Fibroblast of lung (primary cell): Measurements from ENCODE around the gene CLIP4. TPM values are rescaled to one million over a fixed set of nuclear protein-coding genes. Genes with fewer than 3 reads are reported as not detected.
A peak's percentile ranks its signal among the peaks of the same experiment; 100 is the strongest.

Experiments used
- DNase-seq, 2 donors: peaks; one replicate each; pipeline versions ENCODE4 v3.0.0 to v3.0.0-alpha.2; 2010; ENCODE audit warnings: low read depth in 2 of 2
- H2AFZ ChIP-seq: 2 replicates; pipeline ENCODE4 v1.5.1; 2012; ENCODE audit warnings: low read length, control low read depth, inconsistent platforms
- H3K27ac ChIP-seq: 2 replicates; pipeline ENCODE4 v1.5.1; 2011; ENCODE audit warnings: low read length, control low read depth; ENCODE audit not compliant: insufficient read depth
- H3K27me3 ChIP-seq: 2 replicates; pipeline ENCODE4 v1.5.1; 2011; ENCODE audit warnings: mild to moderate bottlenecking, low read length; ENCODE audit not compliant: control insufficient read depth, insufficient read depth
- H3K36me3 ChIP-seq: 2 replicates; pipeline ENCODE4 v1.5.1; 2011; ENCODE audit warnings: low read length; ENCODE audit not compliant: control insufficient read depth, insufficient read depth
- H3K4me1 ChIP-seq: 2 replicates; pipeline ENCODE4 v1.5.1; 2011; ENCODE audit warnings: low read length; ENCODE audit not compliant: control insufficient read depth, insufficient read depth; ENCODE audit errors: extremely low read depth
- H3K4me2 ChIP-seq: 2 replicates; pipeline ENCODE4 v1.5.1; 2011; ENCODE audit warnings: low read length, control low read depth; ENCODE audit not compliant: insufficient read depth; ENCODE audit errors: extremely low read depth
- H3K4me3 ChIP-seq, 4 experiments: fragments of 200-600 bp in 1 of 4; sonication (generic) in 1 of 4; replicated peaks in 1 of 4; 2 replicates each; pipeline ENCODE4 v1.5.1; 2011 to 2016; ENCODE audit warnings: low read length in 4 of 4, low read depth in 3 of 4, mild to moderate bottlenecking in 3 of 4, control low read depth in 2 of 4, inconsistent platforms in 1 of 4, mixed read lengths in 1 of 4; ENCODE audit not compliant: insufficient read depth in 1 of 4; ENCODE audit errors: control extremely low read depth in 1 of 4
- H3K79me2 ChIP-seq: 2 replicates; pipeline ENCODE4 v1.5.1; 2012; ENCODE audit warnings: mild to moderate bottlenecking, low read length, inconsistent platforms; ENCODE audit not compliant: control insufficient read depth, insufficient read depth
- H3K9ac ChIP-seq: 2 replicates; pipeline ENCODE4 v1.5.1; 2011; ENCODE audit warnings: mild to moderate bottlenecking, low read length, control low read depth; ENCODE audit not compliant: insufficient read depth
- H3K9me3 ChIP-seq: 2 replicates; pipeline ENCODE4 v1.5.1; 2012; ENCODE audit warnings: low read depth, low read length; ENCODE audit not compliant: control insufficient read depth, insufficient read depth
- H4K20me1 ChIP-seq: 2 replicates; pipeline ENCODE4 v1.5.1; 2011; ENCODE audit warnings: low read length; ENCODE audit not compliant: control insufficient read depth, insufficient read depth; ENCODE audit errors: extremely low read depth
- CTCF ChIP-seq, 2 donors: IDR thresholded peaks in 1 of 2; conservative IDR thresholded peaks in 1 of 2; 1 replicate in 1 of 2; 2 replicates in 1 of 2; pipeline ENCODE4 v1.5.1; 2011 to 2012; ENCODE audit warnings: low read length in 2 of 2, control low read depth in 1 of 2, inconsistent platforms in 1 of 2, low read depth in 1 of 2, mild to moderate bottlenecking in 1 of 2
- EZH2 ChIP-seq: IDR thresholded peaks from 2 replicates; pipeline ENCODE4 v1.5.1; 2012; ENCODE audit warnings: low read length, control low read depth, mild to moderate bottlenecking; ENCODE audit errors: missing control alignments
- polyA plus RNA-seq, 2 donors: library from polyadenylated mRNA; depleted of rRNA in 1 of 2; stranded (reverse) in 1 of 2; unstranded in 1 of 2; fragments of >200 nt; gene quantifications; 2 replicates each; pipeline ENCODE4 v1.2.1, GENCODE V29; 2011 to 2012; ENCODE audit warnings: missing spikeins in 1 of 2
- total RNA-seq: library from RNA; depleted of rRNA; stranded (reverse); fragments of >200 nt; gene quantifications from 2 replicates; pipeline ENCODE4 v1.2.1, GENCODE V29; 2014

The CLIP4 gene
- total and polyA plus RNA-seq, 2 donors (not counting 1 experiment from before 2014, with no cell fraction given): 39.9 to 127 TPM

GRCh38 chr2:29193681-29194080 is 78.5 kb downstream of the CLIP4 start:
- H3K4me2 ChIP-seq: no peak overlapping the region
- no peak overlapping the region for H2AFZ ChIP-seq
- no peaks in the 10 kb centered on the region for H3K4me1 ChIP-seq
- no peaks in the 10 kb centered on the region for H3K36me3 ChIP-seq
- H4K20me1 ChIP-seq: no peaks in the 10 kb centered on the region
- no peak overlapping the region for H3K4me3 ChIP-seq
- H3K9ac ChIP-seq: no peak overlapping the region
- no peaks in the 10 kb centered on the region for H3K9me3 ChIP-seq
- no peak overlapping the region for H3K27ac ChIP-seq
- no peaks in the 10 kb centered on the region for H3K79me2 ChIP-seq
- no peaks in the 10 kb centered on the region for H3K27me3 ChIP-seq
- no peak for TF ChIP-seq CTCF (conservative IDR thresholded peaks at IDR 0.05 in 1 of 2, IDR thresholded peaks at IDR 0.05 in 1 of 2; ENCODE audit: low read depth in 1 of 2, low read length in 2 of 2)
- TF ChIP-seq EZH2: no peak
- no peak for DNase-seq

- H3K27me3 ChIP-seq: no peaks in the 10 kb centered on the region
- H3K9ac ChIP-seq: no peak overlapping the region
- H3K79me2 ChIP-seq: no peaks in the 10 kb centered on the region
Measured at GRCh38 chr2:29195796-29196195, 80.6 kb downstream of the CLIP4 start.

More at GRCh38 chr2:29195796-29196195, 80.6 kb downstream of the CLIP4 start:
- H3K4me2 ChIP-seq: no peak overlapping the region
- no peak for TF ChIP-seq EZH2
- TF ChIP-seq CTCF (conservative IDR thresholded peaks at IDR 0.05 in 1 of 2, IDR thresholded peaks at IDR 0.05 in 1 of 2; ENCODE audit: low read depth in 1 of 2, low read length in 2 of 2): no peak
- no peak overlapping the region for H2AFZ ChIP-seq
- H3K27ac ChIP-seq: no peak overlapping the region
- no peaks in the 10 kb centered on the region for H4K20me1 ChIP-seq
- H3K9me3 ChIP-seq: no peaks in the 10 kb centered on the region
- H3K4me1 ChIP-seq: no peaks in the 10 kb centered on the region
- no peaks in the 10 kb centered on the region for H3K36me3 ChIP-seq
- peak in 1 of 2 donors; percentile 39 for DNase-seq
- H3K4me3 ChIP-seq: no peak overlapping the region
